WTC11 (cell line): Measurements from ENCODE around the gene ACBD3.

Experiments used
- ATF1 ChIP-seq: sonication (generic); formaldehyde crosslinking; IDR thresholded peaks from 2 replicates; pipeline ENCODE4 v1.8.1; 2023; ENCODE audit warnings: mild to moderate bottlenecking, moderate library complexity, missing genetic modification reagents
- CTCF ChIP-seq: fragments of 200-600 bp; IDR thresholded peaks from 2 replicates; pipeline ENCODE4 v1.8.0; 2022; ENCODE audit warnings: antibody characterized with exemption
- E2F1 ChIP-seq: sonication (generic); formaldehyde crosslinking; IDR thresholded peaks from 2 replicates; pipeline ENCODE4 v1.8.0; 2022; ENCODE audit warnings: mild to moderate bottlenecking, missing genetic modification reagents
- HMGXB4 ChIP-seq: sonication (generic); formaldehyde crosslinking; IDR thresholded peaks from 2 replicates; pipeline ENCODE4 v1.8.1; 2023; ENCODE audit warnings: mild to moderate bottlenecking, moderate library complexity, missing genetic modification reagents
- OVOL2 ChIP-seq: fragments of 250-450 bp; sonication (Bioruptor Pico); IDR thresholded peaks from 2 replicates; pipeline ENCODE4 v1.9.0; 2021; ENCODE audit warnings: mild to moderate bottlenecking, borderline replicate concordance
- TP53 ChIP-seq: sonication (generic); formaldehyde crosslinking; IDR thresholded peaks from 2 replicates; pipeline ENCODE4 v1.8.1; 2023; ENCODE audit warnings: mild to moderate bottlenecking, missing genetic modification reagents
- ZNF416 ChIP-seq: fragments of 250-450 bp; sonication (Bioruptor Pico); IDR thresholded peaks from 2 replicates; pipeline ENCODE4 v1.9.0; 2021; ENCODE audit warnings: mild to moderate bottlenecking, inconsistent platforms
- TF ChIP-seq, protein P1 (sequence below): sonication (generic); formaldehyde crosslinking; IDR thresholded peaks from 2 replicates; pipeline ENCODE4 v1.8.1; 2023; ENCODE audit warnings: mild to moderate bottlenecking, missing genetic modification reagents, moderate library complexity

DNA sequence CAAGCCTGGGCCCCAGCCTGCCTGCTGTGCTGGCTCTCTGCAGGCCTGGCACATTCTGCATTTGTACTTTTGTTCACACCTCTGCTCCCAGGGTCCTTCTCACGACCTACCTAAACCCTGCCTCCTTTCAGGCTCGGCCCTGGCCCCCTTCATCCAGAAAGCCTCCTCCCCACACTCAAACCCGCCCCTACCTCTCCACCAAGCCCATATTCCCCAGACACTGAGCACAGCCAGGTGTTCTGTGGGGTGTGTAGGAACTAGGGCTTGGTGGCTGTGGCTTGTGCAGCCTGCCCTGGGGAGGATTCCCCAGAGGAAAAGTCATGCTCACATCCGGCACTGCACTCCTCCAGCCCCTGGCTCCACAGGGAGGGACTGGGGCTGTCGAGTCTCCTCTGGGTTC, 28.7 kb upstream of the ACBD3 start:
- TF ChIP-seq HMGXB4 (CRISPR knock-in tag) (no peak), CTCF (no peak), TP53 (CRISPR knock-in tag) (no peak), OVOL2 (CRISPR knock-in tag) (no peak), ATF1 (CRISPR knock-in tag) (no peak), ZNF416 (CRISPR knock-in tag) (no peak), E2F1 (no peak)
- TF ChIP-seq, protein P1, sequence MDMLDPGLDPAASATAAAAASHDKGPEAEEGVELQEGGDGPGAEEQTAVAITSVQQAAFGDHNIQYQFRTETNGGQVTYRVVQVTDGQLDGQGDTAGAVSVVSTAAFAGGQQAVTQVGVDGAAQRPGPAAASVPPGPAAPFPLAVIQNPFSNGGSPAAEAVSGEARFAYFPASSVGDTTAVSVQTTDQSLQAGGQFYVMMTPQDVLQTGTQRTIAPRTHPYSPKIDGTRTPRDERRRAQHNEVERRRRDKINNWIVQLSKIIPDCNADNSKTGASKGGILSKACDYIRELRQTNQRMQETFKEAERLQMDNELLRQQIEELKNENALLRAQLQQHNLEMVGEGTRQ (CRISPR knock-in tag) = no peak
